NCI-H510A (cell line): ENCODE data around the gene SHC1.

Source experiments
- DNase-seq: peaks from one replicate; lab custom pipeline; 2025; lab: John Stamatoyannopoulos, UW

Gene SHC1

GRCh38 chr1:154973344-154974101 is 3.0 kb upstream of the SHC1 start:
- peak; percentile 89 for DNase-seq

- no peak for DNase-seq
Measured at GRCh38 chr1:154972517-154973343, 2.2 kb upstream of the SHC1 start.

- DNase-seq, result no peak
Measured at GRCh38 chr1:154972213-154972516, 1.6 kb upstream of the SHC1 start.

GRCh38 chr1:154971341-154971998 is 923 bp upstream of the SHC1 start:
- no peak for DNase-seq

GRCh38 chr1:154969860-154970452 is 591 bp downstream of the SHC1 start:
- DNase-seq, result no peak

GRCh38 chr1:154969246-154969645 is 1.3 kb downstream of the SHC1 start:
- no peak for DNase-seq

GRCh38 chr1:154968731-154969130 is 1.8 kb downstream of the SHC1 start:
- peak; percentile 54 for DNase-seq

- DNase-seq, result no peak
Measured at GRCh38 chr1:154967331-154967950, 3.1 kb downstream of the SHC1 start.

- no peak for DNase-seq
Measured at GRCh38 chr1:154966111-154966510, 4.4 kb downstream of the SHC1 start.

- DNase-seq, result no peak
Measured at GRCh38 chr1:154964359-154964758, 6.2 kb downstream of the SHC1 start.

- no peak for DNase-seq
Measured at GRCh38 chr1:154963643-154964042, 6.9 kb downstream of the SHC1 start.

GRCh38 chr1:154962795-154963330 is 7.7 kb downstream of the SHC1 start:
- DNase-seq, result no peak

- no peak for DNase-seq
Measured at GRCh38 chr1:154962156-154962749, 8.3 kb downstream of the SHC1 start.

- DNase-seq, result peak; percentile 74
Measured at GRCh38 chr1:154961207-154962155, 9.1 kb downstream of the SHC1 start, which contains the start of gene PYGO2. Gene PYGO2 (minus strand): TSS chr1:154961782. CDS start chr1:154961576, 206 bp downstream.

- no peak for DNase-seq
Measured at GRCh38 chr1:154960446-154961136, 10.0 kb downstream of the SHC1 start.

GRCh38 chr1:154959426-154959780 is 11.1 kb downstream of the SHC1 start:
- no peak for DNase-seq

- DNase-seq, result no peak
Measured at GRCh38 chr1:154958681-154959425, 11.7 kb downstream of the SHC1 start.

GRCh38 chr1:154958036-154958435 is 12.5 kb downstream of the SHC1 start:
- no peak for DNase-seq
